Measurements from ENCODE around the gene ZC3H10. TPM values are rescaled to one million over a fixed set of nuclear protein-coding genes. Genes with fewer than 3 reads are reported as not detected.

ZC3H10 gene
- total and polyA plus RNA-seq, 2 of the 13 experiments (the other 11 are each of a cell fraction or from before 2014, with no cell fraction given) = 0.70 to 2.3 TPM

DNA sequence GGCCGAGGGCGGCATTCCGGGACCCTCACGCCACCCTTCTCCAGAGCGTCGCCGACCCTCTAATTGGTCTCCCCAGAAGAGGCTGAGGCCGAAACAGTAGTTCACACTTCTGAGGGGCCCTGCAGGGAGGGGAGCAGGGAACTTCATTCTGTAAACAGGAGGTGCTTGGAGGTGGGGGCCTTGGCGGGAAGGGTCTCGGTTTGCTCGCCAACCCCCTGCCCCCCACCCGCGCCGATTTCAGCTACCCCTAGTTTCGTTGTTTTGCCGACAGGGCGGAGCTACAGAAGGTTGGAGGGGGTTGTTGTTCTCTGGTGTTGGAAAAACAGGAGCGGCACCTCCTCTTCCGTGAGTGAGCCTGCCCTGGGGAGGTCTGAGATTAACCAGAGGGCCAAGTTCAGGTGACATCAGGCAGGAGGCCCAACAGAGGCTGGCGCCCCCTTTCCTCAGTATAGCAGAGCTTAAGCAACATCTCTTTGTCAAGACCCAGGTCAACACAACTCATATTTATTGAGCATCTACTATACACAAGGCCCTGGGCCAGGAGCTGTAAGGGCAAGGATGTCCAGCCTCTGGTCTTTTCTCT is 37.4 kb upstream of the ZC3H10 start (continued):
- TF ChIP-seq BCL6 (CRISPR knock-in tag; IDR thresholded peaks at IDR 0.05) = peak; percentile 91
- TF ChIP-seq NFRKB (IDR thresholded peaks at IDR 0.05) = no peak
- TF ChIP-seq TCF12 (IDR thresholded peaks at IDR 0.05) = no peak
- TF ChIP-seq TCF12 (CRISPR knock-in tag; IDR thresholded peaks at IDR 0.05) = no peak; the same call in none of the 2 replicates
- TF ChIP-seq ONECUT2 (CRISPR knock-in tag; IDR thresholded peaks at IDR 0.05) = no peak
- TF ChIP-seq, protein P1, sequence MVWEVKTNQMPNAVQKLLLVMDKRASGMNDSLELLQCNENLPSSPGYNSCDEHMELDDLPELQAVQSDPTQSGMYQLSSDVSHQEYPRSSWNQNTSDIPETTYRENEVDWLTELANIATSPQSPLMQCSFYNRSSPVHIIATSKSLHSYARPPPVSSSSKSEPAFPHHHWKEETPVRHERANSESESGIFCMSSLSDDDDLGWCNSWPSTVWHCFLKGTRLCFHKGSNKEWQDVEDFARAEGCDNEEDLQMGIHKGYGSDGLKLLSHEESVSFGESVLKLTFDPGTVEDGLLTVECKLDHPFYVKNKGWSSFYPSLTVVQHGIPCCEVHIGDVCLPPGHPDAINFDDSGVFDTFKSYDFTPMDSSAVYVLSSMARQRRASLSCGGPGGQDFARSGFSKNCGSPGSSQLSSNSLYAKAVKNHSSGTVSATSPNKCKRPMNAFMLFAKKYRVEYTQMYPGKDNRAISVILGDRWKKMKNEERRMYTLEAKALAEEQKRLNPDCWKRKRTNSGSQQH (CRISPR knock-in tag; IDR thresholded peaks at IDR 0.05; ENCODE audit: low read depth) = no peak; the same call in 1 of the 2 replicates
- peak; percentile 67 for TF ChIP-seq MED8 (CRISPR knock-in tag; IDR thresholded peaks at IDR 0.05; ENCODE audit: insufficient replicate concordance)
- no peak for TF ChIP-seq SMARCE1 (IDR thresholded peaks at IDR 0.05; ENCODE audit: borderline replicate concordance)
- TF ChIP-seq, protein P2, sequence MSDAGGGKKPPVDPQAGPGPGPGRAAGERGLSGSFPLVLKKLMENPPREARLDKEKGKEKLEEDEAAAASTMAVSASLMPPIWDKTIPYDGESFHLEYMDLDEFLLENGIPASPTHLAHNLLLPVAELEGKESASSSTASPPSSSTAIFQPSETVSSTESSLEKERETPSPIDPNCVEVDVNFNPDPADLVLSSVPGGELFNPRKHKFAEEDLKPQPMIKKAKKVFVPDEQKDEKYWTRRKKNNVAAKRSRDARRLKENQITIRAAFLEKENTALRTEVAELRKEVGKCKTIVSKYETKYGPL (CRISPR knock-in tag; IDR thresholded peaks at IDR 0.05) = no peak
- peak; percentile 99 for TF ChIP-seq RARA (CRISPR knock-in tag; IDR thresholded peaks at IDR 0.05)
- TF ChIP-seq, protein P3, sequence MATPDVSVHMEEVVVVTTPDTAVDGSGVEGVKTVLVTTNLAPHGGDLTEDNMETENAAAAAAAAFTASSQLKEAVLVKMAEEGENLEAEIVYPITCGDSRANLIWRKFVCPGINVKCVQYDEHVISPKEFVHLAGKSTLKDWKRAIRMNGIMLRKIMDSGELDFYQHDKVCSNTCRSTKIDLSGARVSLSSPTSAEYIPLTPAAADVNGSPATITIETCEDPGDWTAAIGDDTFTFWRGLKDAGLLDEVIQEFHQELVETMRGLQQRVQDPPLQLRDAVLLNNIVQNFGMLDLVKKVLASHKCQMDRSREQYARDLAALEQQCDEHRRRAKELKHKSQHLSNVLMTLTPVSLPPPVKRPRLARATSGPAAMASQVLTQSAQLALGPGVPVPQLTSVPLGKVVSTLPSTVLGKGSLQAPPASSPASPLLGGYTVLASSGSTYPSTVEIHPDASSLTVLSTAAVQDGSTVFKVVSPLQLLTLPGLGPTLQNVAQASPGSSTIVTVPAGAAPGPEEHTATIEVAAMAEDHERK (CRISPR knock-in tag; IDR thresholded peaks at IDR 0.05; ENCODE audit: low read depth) = no peak
- TF ChIP-seq HHEX (CRISPR knock-in tag; IDR thresholded peaks at IDR 0.05) = peak; percentile 35; the same call in 1 of the 2 replicates
- no peak for TF ChIP-seq ZBTB26 (CRISPR knock-in tag; IDR thresholded peaks at IDR 0.05; ENCODE audit: borderline replicate concordance)
- TF ChIP-seq EZH2 (conservative IDR thresholded peaks at IDR 0.05; ENCODE audit: low read depth, low read length) = no peak
- no peak for TF ChIP-seq ZFYVE20 (CRISPR knock-in tag; IDR thresholded peaks at IDR 0.05; ENCODE audit: borderline replicate concordance, low read depth)
- peak; percentile 43 for TF ChIP-seq PAF1 (CRISPR knock-in tag; IDR thresholded peaks at IDR 0.05)
- TF ChIP-seq, protein P4, sequence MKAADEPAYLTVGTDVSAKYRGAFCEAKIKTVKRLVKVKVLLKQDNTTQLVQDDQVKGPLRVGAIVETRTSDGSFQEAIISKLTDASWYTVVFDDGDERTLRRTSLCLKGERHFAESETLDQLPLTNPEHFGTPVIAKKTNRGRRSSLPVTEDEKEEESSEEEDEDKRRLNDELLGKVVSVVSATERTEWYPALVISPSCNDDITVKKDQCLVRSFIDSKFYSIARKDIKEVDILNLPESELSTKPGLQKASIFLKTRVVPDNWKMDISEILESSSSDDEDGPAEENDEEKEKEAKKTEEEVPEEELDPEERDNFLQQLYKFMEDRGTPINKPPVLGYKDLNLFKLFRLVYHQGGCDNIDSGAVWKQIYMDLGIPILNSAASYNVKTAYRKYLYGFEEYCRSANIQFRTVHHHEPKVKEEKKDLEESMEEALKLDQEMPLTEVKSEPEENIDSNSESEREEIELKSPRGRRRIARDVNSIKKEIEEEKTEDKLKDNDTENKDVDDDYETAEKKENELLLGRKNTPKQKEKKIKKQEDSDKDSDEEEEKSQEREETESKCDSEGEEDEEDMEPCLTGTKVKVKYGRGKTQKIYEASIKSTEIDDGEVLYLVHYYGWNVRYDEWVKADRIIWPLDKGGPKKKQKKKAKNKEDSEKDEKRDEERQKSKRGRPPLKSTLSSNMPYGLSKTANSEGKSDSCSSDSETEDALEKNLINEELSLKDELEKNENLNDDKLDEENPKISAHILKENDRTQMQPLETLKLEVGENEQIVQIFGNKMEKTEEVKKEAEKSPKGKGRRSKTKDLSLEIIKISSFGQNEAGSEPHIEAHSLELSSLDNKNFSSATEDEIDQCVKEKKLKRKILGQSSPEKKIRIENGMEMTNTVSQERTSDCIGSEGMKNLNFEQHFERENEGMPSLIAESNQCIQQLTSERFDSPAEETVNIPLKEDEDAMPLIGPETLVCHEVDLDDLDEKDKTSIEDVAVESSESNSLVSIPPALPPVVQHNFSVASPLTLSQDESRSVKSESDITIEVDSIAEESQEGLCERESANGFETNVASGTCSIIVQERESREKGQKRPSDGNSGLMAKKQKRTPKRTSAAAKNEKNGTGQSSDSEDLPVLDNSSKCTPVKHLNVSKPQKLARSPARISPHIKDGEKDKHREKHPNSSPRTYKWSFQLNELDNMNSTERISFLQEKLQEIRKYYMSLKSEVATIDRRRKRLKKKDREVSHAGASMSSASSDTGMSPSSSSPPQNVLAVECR (CRISPR knock-in tag; IDR thresholded peaks at IDR 0.05; ENCODE audit: borderline replicate concordance) = no peak; the same call in 1 of the 2 replicates
- TF ChIP-seq ZNF567 (CRISPR knock-in tag; IDR thresholded peaks at IDR 0.05; ENCODE audit: borderline replicate concordance) = peak; percentile 48; the same call in 1 of the 2 replicates
- TF ChIP-seq MXD4 (CRISPR knock-in tag; IDR thresholded peaks at IDR 0.05) = 0 out of 2 replicates have a peak, but pooled peaks have one; percentile 31
- no peak for TF ChIP-seq STAT5B (CRISPR knock-in tag; IDR thresholded peaks at IDR 0.05)
- peak; percentile 93 for TF ChIP-seq SKI (IDR thresholded peaks at IDR 0.05; ENCODE audit: partially characterized antibody)
- no peak for TF ChIP-seq CENPX (CRISPR knock-in tag; IDR thresholded peaks at IDR 0.05)

All from HepG2 (cell line).